AG04449 (cell line): ENCODE measurements around the gene CREB5.

Source experiments
- CTCF ChIA-PET: fragments of 350-600 bp; formaldehyde crosslinking; extraction: SDS; loops from one replicate; lab custom pipeline; 2021; ENCODE audit warnings: antibody characterized with exemption; lab: Yijun Ruan, JAX
- POLR2A ChIA-PET: fragments of 400-600, 350-600 bp; formaldehyde crosslinking; extraction: SDS; loops from one replicate; lab custom pipeline; 2020; ENCODE audit warnings: antibody characterized with exemption, inconsistent platforms; lab: Yijun Ruan, JAX
- DNase-seq: peaks from one replicate; pipeline ENCODE4 v3.0.0-alpha.2; 2010; ENCODE audit warnings: low read depth, low spot score
- H3K4me3 ChIP-seq: 2 replicates; pipeline ENCODE4 v1.5.1; 2011; ENCODE audit warnings: low read depth, mild to moderate bottlenecking, control low read depth, low read length
- CTCF ChIP-seq: IDR thresholded peaks from one replicate; pipeline ENCODE4 v1.5.1; 2011; ENCODE audit warnings: mild to moderate bottlenecking, moderate library complexity, low read length, control low read depth, inconsistent platforms; ENCODE audit not compliant: insufficient read depth; ENCODE audit errors: missing control alignments

Gene CREB5

GRCh38 chr7:28631995-28632394 lies 219.7 kb downstream of the CREB5 start:
- no peak for DNase-seq
- POLR2A ChIA-PET: no interaction called here
- CTCF ChIA-PET: interaction anchor here (0.8 kb wide), 1 partner anchor 242 kb away, joined by 3 read pairs; no protein-coding TSS in a partner anchor
- no peak overlapping the region for H3K4me3 ChIP-seq
- no peak for TF ChIP-seq CTCF

- no peak for TF ChIP-seq CTCF
- H3K4me3 ChIP-seq: no peak overlapping the region
- POLR2A ChIA-PET: no interaction called here
- DNase-seq: no peak
- CTCF ChIA-PET: no interaction called here
Observed at GRCh38 chr7:28638914-28639313, 226.6 kb downstream of the CREB5 start.

DNA sequence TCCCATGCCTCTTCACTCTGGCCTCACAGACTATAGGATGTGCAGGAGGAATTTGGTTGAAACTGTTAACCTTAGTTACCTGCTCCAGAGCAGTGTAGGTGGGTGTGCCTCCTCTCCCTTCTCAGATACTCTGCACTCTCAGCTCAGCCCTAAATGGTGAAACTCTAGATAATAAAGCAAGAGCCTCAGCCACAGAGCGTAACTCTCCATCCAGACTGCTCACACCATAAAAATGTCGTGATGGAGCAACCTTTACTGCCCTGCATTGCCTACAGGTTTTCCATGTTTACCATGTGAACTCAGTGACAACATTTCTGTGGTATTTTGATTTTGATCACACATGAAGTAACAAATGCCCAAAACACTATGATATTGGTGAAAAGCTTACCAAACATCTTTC lies 227.7 kb downstream of the CREB5 start:
- POLR2A ChIA-PET: no interaction called here
- CTCF ChIA-PET: interaction anchor here (0.7 kb wide), 1 partner anchor 10 kb away, joined by 3 read pairs; no protein-coding TSS in a partner anchor
- TF ChIP-seq CTCF: no peak
- DNase-seq: no peak
- no peak overlapping the region for H3K4me3 ChIP-seq

- DNase-seq: no peak
- CTCF ChIA-PET: interaction anchor here (1.0 to 1.2 kb wide), 3 partner anchors 13 to 18 kb away, joined by 3 to 4 read pairs (median 3); no protein-coding TSS in a partner anchor
- TF ChIP-seq CTCF: no peak
- POLR2A ChIA-PET: no interaction called here
- H3K4me3 ChIP-seq: no peak overlapping the region
Observed at GRCh38 chr7:28641752-28642545, 229.6 kb downstream of the CREB5 start.

DNA sequence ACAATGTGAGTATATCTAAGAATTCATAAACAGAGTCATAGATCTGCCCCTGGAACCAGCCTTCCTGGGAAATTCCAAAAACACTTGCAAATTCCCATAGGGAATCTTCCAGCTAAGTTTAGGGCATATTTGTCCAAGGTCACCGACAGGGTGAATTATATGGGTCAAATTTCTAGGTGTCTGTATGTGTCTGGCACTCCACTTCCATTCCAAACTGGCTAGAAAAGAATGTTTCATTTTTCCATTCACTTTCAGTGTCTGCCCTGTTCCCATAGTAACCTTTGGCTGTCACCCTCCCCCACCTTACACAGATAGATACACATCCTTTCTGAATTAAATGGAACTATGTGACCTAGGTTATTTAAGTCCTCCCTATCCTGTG lies 230.9 kb downstream of the CREB5 start:
- no peak overlapping the region for H3K4me3 ChIP-seq
- DNase-seq: no peak
- POLR2A ChIA-PET: no interaction called here
- no peak for TF ChIP-seq CTCF
- CTCF ChIA-PET: interaction anchor here (1.0 kb wide), 1 partner anchor 16 kb away, joined by 4 read pairs; no protein-coding TSS in a partner anchor

DNA sequence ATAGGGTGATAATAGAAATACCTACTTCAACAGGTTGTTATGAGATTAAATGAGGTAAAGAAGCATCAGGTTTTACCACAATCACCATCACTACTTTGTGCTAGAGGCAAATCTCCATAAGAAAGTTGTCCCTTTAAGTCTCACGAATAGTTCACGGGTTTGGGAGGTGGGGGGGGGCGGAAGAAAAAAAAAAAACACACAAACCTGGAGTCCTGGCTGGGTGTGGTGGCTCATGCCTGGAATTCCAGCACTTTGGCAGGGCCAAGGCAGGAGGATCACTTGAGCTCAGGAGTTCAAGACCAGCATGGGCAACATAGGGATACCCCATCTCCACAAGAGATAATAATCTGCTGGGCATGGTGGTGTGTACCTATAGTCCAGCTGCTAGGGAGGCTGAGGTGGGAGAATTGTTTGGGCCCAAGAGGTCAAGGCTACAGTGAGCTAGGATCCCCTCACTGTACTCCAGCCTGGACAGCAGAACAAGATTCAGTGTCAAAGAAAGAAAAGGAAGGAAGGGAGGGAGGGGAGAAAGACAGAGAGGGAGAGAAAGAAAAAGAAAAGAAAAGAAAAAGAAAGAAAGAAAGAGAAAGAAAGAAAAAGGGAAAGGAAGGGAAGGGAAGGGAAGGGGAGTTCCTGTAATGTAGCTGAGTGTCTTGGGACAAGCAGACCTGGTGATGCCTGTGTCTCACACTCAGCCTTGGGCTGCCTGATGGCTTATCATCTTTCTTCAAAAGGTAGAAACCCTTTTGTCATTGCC lies 231.4 kb downstream of the CREB5 start:
- H3K4me3 ChIP-seq: no peak overlapping the region
- DNase-seq: no peak
- no peak for TF ChIP-seq CTCF
- POLR2A ChIA-PET: no interaction called here
- CTCF ChIA-PET: interaction anchor here (1.2 kb wide), 1 partner anchor 344 kb away, joined by 3 read pairs; no protein-coding TSS in a partner anchor
